MM.1S (cell line): ENCODE results near the gene CWC25.
"Not testable (repeated sequence)": the region's sequence is repeated elsewhere in the genome, so short reads cannot be mapped to it uniquely, and the experiment has no call there.

Experiments
- DNase-seq: peaks from one replicate; pipeline ENCODE4 v3.0.0-alpha.2; 2015
- H2AFZ ChIP-seq: fragments of 300-600 bp; sonication (generic); 2 replicates; pipeline ENCODE4 v1.6.0; 2016; ENCODE audit warnings: antibody characterized with exemption, low read length
- H3F3A ChIP-seq: fragments of 300-600 bp; sonication (generic); 2 replicates; pipeline ENCODE4 v1.6.1; 2016; ENCODE audit warnings: mild to moderate bottlenecking, antibody characterized with exemption, low read length, moderate library complexity, mixed read lengths; ENCODE audit not compliant: insufficient read depth
- H3K27ac ChIP-seq: fragments of 300-600 bp; sonication (generic); 2 replicates; pipeline ENCODE4 v1.5.1; 2016; ENCODE audit warnings: mild to moderate bottlenecking, low read length
- H3K27me3 ChIP-seq: fragments of 300-600 bp; sonication (generic); replicated peaks from 2 replicates; pipeline ENCODE4 v1.6.0; 2016; ENCODE audit warnings: low read length; ENCODE audit not compliant: insufficient read depth
- H3K36me3 ChIP-seq: fragments of 300-600 bp; sonication (generic); replicated peaks from 2 replicates; pipeline ENCODE4 v1.6.1; 2016; ENCODE audit warnings: mild to moderate bottlenecking, low read length, mixed read lengths; ENCODE audit not compliant: insufficient read depth
- H3K4me1 ChIP-seq: fragments of 300-600 bp; sonication (generic); 2 replicates; pipeline ENCODE4 v1.6.1; 2016; ENCODE audit warnings: low read length, mixed read lengths
- H3K4me2 ChIP-seq: fragments of 300-600 bp; sonication (generic); 2 replicates; pipeline ENCODE4 v1.6.0; 2016; ENCODE audit warnings: low read depth, low read length
- H3K4me3 ChIP-seq: fragments of 300-600 bp; sonication (generic); 2 replicates; pipeline ENCODE4 v1.5.1; 2016; ENCODE audit warnings: low read length, mixed read lengths
- H3K79me2 ChIP-seq: fragments of 300-600 bp; sonication (generic); 2 replicates; pipeline ENCODE4 v1.6.1; 2016; ENCODE audit warnings: mixed run types, low read length, mixed read lengths
- H3K9ac ChIP-seq: fragments of 300-600 bp; sonication (generic); 2 replicates; pipeline ENCODE4 v1.6.1; 2016; ENCODE audit warnings: low read length, mixed read lengths
- H3K9me2 ChIP-seq: fragments of 300-600 bp; sonication (generic); replicated peaks from 2 replicates; pipeline ENCODE4 v1.6.1; 2016; ENCODE audit warnings: mild to moderate bottlenecking, low read length, mixed read lengths; ENCODE audit not compliant: insufficient read depth
- H3K9me3 ChIP-seq: fragments of 300-600 bp; sonication (generic); replicated peaks from 2 replicates; pipeline ENCODE4 v1.6.1; 2016; ENCODE audit warnings: mild to moderate bottlenecking, low read length, mixed read lengths; ENCODE audit not compliant: insufficient read depth
- H4K20me1 ChIP-seq: fragments of 300-600 bp; sonication (generic); 2 replicates; pipeline ENCODE4 v1.6.1; 2016; ENCODE audit warnings: mild to moderate bottlenecking, low read length, moderate library complexity, mixed read lengths; ENCODE audit not compliant: insufficient read depth
- CTCF ChIP-seq: fragments of 300-600 bp; sonication (generic); IDR thresholded peaks from 2 replicates; pipeline ENCODE4 v1.5.1; 2016; ENCODE audit warnings: antibody characterized with exemption, low read length, mixed read lengths
- EZH2 ChIP-seq: fragments of 300-600 bp; sonication (generic); optimal IDR thresholded peaks from 2 replicates; pipeline ENCODE3; 2017; ENCODE audit warnings: low read depth, mild to moderate bottlenecking, antibody characterized with exemption, low read length, mixed read lengths
- EZH2phosphoT487 ChIP-seq: fragments of 300-600 bp; sonication (generic); IDR thresholded peaks from 2 replicates; pipeline ENCODE4 v1.6.1; 2018; ENCODE audit warnings: antibody characterized with exemption, low read length

Gene CWC25

GRCh38 chr17:38861399-38861843 is 36.3 kb upstream of the CWC25 start:
- TF ChIP-seq CTCF = no peak
- no peak for TF ChIP-seq EZH2phosphoT487
- no peak for TF ChIP-seq EZH2
- H3K9me2 ChIP-seq = no peaks in the 10 kb centered on the region
- no peaks in the 10 kb centered on the region for H4K20me1 ChIP-seq
- DNase-seq = no peak
- no peaks in the 10 kb centered on the region for H3K36me3 ChIP-seq
- no peaks in the 10 kb centered on the region for H3K27me3 ChIP-seq
- H3K27ac ChIP-seq = no peak overlapping the region
- H3K4me2 ChIP-seq = no peak overlapping the region
- no peak overlapping the region for H3K9ac ChIP-seq
- H3K4me1 ChIP-seq = no peaks in the 10 kb centered on the region
- H3F3A ChIP-seq = no peaks in the 10 kb centered on the region
- no peaks in the 10 kb centered on the region for H3K9me3 ChIP-seq
- H2AFZ ChIP-seq = no peak overlapping the region
- H3K79me2 ChIP-seq = no peaks in the 10 kb centered on the region
- no peak overlapping the region for H3K4me3 ChIP-seq

GRCh38 chr17:38857271-38857670 is 32.1 kb upstream of the CWC25 start:
- TF ChIP-seq CTCF = no peak
- Histone ChIP-seq H3F3A (peaks cover 22% of the 10 kb centered on the region), H2AFZ (no peak overlapping the region), H3K9me3 (no peaks in the 10 kb centered on the region), H3K27me3 (no peaks in the 10 kb centered on the region), H3K36me3 (peaks cover 6% of the 10 kb centered on the region; the same call in 1 of the 2 replicates), H3K9ac (no peak overlapping the region), H3K4me3 (no peak overlapping the region), H3K4me2 (no peak overlapping the region), H3K79me2 (peaks cover 13% of the 10 kb centered on the region), H3K9me2 (no peaks in the 10 kb centered on the region), H4K20me1 (peaks cover 3% of the 10 kb centered on the region), H3K4me1 (no peaks in the 10 kb centered on the region), H3K27ac (no peak overlapping the region)
- no peak for DNase-seq

- peaks cover 34% of the 10 kb centered on the region for H3K79me2 ChIP-seq
- DNase-seq, H2AFZ ChIP-seq, H3K27me3 ChIP-seq, H3K9ac ChIP-seq, H3K4me3 ChIP-seq, H3K27ac ChIP-seq, H3K9me3 ChIP-seq, H3K9me2 ChIP-seq, H3K4me2 ChIP-seq: not testable (repeated sequence)
- H3K4me1 ChIP-seq = peaks cover 11% of the 10 kb centered on the region
- H3K36me3 ChIP-seq = peaks cover 25% of the 10 kb centered on the region; the same call in 1 of the 2 replicates
- H4K20me1 ChIP-seq = peaks cover 22% of the 10 kb centered on the region
- H3F3A ChIP-seq = peaks cover 43% of the 10 kb centered on the region
These were observed 30.1 kb upstream of the CWC25 start for GRCh38 chr17:38855101-38855714.
